HG03196 (cell line): ENCODE measurements around the gene FUT3.
A peak's percentile ranks its signal among the peaks of the same experiment; 100 is the strongest.
"Not testable (repeated sequence)": the region's sequence is repeated elsewhere in the genome, so short reads cannot be mapped to it uniquely, and the experiment has no call there.

Source experiments
- ATAC-seq: cut with Tn5 transposase; IDR thresholded peaks from one replicate; pipeline ENCODE4 v1.9.1; 2021; ENCODE audit not compliant: unreplicated experiment

Gene FUT3

GRCh38 chr19:5850189-5850588 lies 1.1 kb downstream of the FUT3 start:
- ATAC-seq, result no peak

- ATAC-seq, result not testable (repeated sequence)
Observed at GRCh38 chr19:5848621-5849020, 2.6 kb downstream of the FUT3 start.

GRCh38 chr19:5847846-5848245 lies 3.4 kb downstream of the FUT3 start:
- not testable (repeated sequence) for ATAC-seq

- no peak for ATAC-seq
Observed at GRCh38 chr19:5844456-5845433, 6.5 kb downstream of the FUT3 start.

- no peak for ATAC-seq
Observed at GRCh38 chr19:5843295-5843927, 7.8 kb downstream of the FUT3 start.

- not testable (repeated sequence) for ATAC-seq
Observed at GRCh38 chr19:5841735-5842111, 9.5 kb downstream of the FUT3 start.

- ATAC-seq, result no peak
Observed at GRCh38 chr19:5839065-5840017, 11.9 kb downstream of the FUT3 start, which contains the start of gene FUT6. Gene FUT6, minus strand, starts transcription at chr19:5839702. Its CDS starts 7,135 bp downstream, at chr19:5832567.

GRCh38 chr19:5838353-5839064 lies 12.7 kb downstream of the FUT3 start:
- ATAC-seq, result no peak

- ATAC-seq, result no peak
Observed at GRCh38 chr19:5837761-5838352, 13.4 kb downstream of the FUT3 start.

- no peak for ATAC-seq
Observed at GRCh38 chr19:5832527-5833216, 18.6 kb downstream of the FUT3 start.

GRCh38 chr19:5832061-5832460 lies 19.2 kb downstream of the FUT3 start:
- ATAC-seq, result no peak

GRCh38 chr19:5831159-5831558 lies 20.1 kb downstream of the FUT3 start:
- no peak for ATAC-seq

- no peak for ATAC-seq
Observed at GRCh38 chr19:5829567-5830310, 21.5 kb downstream of the FUT3 start.

GRCh38 chr19:5828661-5829566 lies 22.3 kb downstream of the FUT3 start:
- ATAC-seq, result no peak

GRCh38 chr19:5827891-5828660 lies 23.2 kb downstream of the FUT3 start:
- ATAC-seq, result peak; percentile 57

- ATAC-seq, result no peak
Observed at GRCh38 chr19:5827342-5827890, 23.8 kb downstream of the FUT3 start.
